Activated CD4-positive, alpha-beta T cell treated with anti-CD3 and anti-CD28 coated beads for 1 hour (primary cell): ENCODE measurements around the gene RFWD3.

Experiments
- DNase-seq: peaks from one replicate; pipeline ENCODE4 v3.0.0-alpha.2; 2020

Gene RFWD3

DNA sequence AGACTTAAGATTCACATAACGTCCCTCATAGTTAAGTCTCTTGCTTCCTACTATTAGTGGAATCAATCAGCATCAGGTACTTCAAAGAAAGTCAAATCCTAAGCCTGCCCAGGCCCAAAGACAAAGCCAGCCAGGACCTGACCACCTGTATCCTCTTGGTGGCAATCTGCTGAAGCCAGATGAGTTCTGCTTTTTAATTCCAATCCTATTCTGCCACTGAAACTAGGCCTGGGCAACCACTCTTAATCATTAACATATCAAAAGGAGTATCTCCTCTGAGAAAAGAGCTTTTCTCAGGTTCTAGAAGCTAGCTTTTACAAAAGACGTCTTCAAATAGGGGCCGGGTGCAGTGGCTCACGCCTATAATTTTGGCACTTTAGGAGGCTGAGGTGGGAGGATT lies 44.7 kb downstream of the RFWD3 start:
- no peak for DNase-seq

DNA sequence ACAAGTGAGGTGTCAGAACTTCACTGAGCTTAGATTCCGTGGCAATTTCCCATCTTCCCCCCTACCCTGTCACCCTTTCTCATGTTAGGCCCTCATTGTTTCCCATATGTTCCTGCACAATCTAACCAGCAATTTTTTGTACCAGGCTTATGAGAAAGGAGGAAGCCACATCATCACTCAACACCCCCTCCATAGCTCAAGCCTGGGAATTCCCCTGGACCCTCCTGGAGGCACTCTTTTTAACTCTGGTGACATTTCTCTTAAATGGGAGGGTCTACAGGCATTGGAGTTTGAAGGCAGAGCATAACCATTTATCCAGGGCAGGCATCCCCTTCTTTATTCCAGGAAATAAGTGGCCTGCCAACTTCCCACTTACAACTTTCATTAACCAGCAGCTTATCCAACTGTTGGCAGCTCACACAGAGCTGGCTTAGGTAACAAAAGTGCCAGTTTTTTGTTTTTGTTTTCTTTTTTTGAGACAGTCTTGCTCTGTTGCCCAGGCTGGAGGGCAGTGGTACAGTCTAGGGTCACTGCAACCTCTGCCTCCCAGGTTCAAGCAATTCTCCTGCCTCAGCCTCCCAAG lies 49.4 kb downstream of the RFWD3 start:
- no peak for DNase-seq

- DNase-seq = no peak
These were observed 55.0 kb downstream of the RFWD3 start for GRCh38 chr16:74611721-74612120.

DNA sequence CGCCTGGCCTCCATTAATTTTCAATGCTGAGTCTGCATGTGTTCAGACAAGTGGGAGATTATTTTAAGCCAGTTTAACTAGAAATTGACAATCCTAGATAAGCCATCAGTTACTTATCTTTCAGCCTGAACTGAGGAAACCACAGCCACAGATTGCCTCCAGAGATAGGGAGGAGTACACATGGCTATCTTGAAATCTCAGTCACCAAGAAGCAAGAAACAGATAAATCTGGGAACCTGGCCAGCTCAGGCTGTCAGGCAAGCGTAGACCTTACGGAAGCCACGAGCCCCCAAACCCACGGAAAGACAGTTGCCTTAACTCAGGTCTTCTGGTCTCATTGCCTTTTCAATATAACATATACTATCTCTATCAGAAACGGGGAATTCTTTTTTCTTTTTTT lies 57.7 kb downstream of the RFWD3 start:
- DNase-seq = peak; percentile 22

DNA sequence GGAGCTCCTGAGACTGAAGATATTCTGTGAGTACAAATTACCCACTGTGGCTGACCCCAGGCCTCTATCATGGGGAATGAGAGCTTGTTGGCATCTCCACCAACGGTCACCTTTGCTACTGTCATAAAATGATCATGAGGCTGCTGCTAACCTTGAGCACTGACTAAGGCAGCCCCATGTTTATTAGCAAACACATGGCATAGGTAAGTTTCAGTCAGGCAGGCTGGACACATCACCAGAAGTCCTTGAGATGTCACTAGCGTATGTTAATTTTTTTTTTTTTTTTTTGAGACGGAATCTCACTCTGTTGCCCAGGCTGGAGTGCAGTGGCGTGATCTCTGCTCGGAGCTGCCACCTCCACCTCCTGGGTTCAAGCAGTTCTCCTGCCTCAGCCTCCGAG lies 58.3 kb downstream of the RFWD3 start:
- no peak for DNase-seq

DNA sequence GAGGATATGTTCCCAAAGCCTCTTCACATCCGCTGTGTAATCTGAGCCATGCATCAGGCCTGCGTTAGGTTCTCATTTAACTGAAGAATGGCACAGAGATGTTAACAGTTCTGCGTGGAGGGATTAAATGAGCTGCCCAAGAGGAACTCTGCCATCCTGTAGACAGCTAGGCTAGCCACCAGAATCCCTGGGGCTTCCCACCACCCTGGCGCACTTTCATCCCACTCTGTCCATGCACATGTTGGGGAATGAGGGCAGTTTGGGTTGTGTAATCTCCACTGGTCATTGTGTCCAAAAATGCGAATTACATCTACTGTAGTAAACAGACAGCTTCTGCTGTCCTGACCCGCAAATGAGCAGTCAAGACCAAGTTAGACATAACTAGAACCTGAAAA lies 58.7 kb downstream of the RFWD3 start:
- DNase-seq = no peak

DNA sequence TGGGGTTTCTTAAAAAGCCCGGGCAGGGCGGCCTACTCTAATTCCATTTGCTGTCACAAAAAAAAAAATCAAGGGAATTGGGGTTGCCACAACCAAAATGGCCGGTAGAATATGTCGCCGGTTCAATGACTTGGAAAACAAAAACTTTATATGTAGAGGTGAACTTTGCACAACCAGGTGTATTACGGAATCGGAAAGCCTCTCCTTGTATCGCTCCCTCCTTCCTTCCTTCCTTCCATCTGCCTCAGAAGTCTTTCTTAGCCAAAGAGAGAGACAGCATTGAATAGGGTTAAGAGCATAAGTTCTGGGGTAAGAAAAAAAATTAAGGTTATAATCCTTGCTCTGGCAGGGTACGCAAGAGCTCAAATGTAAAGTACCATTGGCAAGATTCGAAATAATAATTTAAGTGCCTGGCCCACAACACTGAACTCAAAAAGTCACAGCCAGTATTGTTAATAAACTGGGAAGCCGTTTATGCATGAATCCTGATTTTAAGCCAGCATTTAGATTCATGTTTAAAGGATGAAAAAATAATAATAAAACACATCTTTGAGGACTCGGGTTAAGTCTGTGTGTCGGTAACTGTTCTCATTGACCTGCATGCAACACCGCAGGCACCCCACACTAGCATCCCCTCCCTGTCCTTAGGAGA lies 59.2 kb downstream of the RFWD3 start:
- DNase-seq = no peak

- peak; percentile 84 for DNase-seq
These were observed 60.0 kb downstream of the RFWD3 start, which contains the start of gene GLG1 for GRCh38 chr16:74606521-74607309. Gene GLG1, minus strand, starts transcription at chr16:74607114. Its CDS starts 20 bp downstream, at chr16:74607094.

DNA sequence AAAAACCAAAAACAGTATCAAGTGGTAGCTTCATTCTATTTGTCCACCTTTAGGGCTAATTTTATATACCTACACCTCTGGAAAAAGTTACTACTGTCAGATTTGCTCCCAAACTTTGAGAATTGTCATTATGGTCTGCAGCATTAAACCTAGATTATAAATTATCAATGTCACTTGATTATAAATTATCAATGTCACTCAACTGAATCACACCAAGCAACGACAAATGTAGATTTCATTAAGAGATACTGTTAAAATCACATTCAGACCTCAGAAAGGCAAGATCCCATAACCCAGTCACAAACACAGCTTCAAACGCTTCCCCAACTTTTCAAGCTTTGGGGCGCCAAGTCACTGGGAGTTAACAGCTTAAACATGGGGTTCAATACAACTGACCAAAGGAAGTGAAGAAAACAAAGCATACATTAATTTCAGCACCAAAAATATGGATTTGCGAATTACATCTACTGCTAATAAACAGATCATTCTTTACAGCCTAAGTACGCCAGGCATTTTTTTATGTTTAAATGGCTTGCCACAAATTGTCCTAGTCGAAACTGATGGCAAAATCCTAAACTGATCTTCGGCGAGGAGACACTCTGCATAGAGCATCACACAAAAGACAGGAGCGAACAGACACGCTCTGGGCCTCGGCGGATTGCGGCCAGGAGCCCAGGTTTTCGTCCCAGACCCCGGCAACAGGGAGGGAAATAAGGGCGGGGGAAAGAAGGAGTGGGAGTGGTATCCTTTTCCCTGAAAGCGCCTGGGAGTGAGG lies 60.7 kb downstream of the RFWD3 start:
- no peak for DNase-seq

DNA sequence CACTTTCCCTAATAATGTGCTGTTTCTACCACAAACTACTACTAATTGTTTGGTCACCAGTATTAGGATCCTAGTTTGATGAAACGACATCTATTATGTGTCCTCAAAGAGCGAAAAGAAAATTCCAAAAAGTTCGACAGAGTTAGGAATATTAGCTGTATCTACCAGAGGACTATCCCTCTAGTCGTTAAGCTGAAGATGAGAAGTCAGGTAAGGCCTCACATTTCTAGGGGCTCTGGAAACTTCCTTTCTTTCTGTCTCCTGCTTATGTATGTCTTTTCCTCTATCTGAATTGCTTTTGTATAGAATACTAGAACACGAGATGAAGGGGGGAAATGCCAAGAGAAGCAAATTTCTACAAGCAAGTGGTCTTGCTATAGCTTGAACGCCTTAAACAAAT lies 61.3 kb downstream of the RFWD3 start:
- DNase-seq = no peak

DNA sequence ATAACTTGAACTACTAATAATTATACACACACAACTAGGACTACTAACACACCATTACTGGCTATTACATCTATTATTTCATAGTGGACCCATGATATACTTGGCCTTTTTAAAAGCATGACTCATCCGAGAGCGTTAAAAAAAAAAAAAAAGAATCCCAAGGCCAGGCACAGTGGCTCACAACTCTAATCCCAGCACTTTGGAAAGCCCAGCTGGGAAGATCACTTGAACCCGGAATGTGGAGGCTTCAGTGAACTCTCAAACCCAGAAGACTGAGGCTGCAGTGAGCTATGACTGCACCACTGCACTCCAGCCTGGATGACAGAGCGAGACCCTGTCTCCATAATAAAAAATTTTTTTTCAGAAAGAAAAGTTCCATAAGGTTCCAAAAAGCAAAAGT lies 62.8 kb downstream of the RFWD3 start:
- no peak for DNase-seq

GRCh38 chr16:74601126-74601871 lies 65.4 kb downstream of the RFWD3 start:
- peak; percentile 51 for DNase-seq

DNA sequence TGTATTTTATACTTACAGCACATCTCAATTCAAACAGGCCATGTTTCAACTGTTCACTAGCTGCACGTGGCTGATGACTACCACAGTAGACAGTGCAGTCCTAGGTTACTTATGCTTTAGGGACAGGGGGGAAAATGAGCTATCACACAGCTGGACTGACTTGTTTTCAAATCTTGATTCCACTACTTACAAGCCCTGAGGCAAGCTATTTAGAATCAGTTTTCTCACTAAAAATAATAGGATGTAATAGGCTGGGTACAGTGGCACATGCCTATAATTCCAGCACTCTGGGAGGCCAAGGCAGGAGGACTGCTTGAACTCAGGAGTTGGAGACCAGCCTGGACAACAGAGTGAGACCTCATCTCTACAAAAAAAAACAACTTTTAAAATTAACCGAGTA lies 70.1 kb downstream of the RFWD3 start:
- DNase-seq = no peak

DNA sequence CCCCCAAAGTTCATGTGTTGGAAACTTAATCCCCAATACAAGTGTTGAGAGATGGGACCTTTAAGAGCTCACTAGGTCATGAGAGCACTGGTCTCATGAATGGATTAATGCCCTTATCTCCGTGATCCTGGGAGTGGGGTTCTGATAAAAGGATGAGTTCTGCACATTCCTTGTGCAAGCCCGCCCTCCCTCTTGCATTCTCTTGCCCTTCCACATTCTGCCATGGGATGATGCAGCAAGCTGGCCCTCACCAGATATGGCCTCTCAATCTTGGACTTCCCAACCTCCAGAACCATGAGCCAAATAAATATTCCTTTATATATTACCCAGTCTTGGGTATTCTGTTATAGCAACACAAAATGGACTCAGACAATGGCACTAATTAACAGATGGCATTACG lies 73.8 kb downstream of the RFWD3 start:
- no peak for DNase-seq

DNA sequence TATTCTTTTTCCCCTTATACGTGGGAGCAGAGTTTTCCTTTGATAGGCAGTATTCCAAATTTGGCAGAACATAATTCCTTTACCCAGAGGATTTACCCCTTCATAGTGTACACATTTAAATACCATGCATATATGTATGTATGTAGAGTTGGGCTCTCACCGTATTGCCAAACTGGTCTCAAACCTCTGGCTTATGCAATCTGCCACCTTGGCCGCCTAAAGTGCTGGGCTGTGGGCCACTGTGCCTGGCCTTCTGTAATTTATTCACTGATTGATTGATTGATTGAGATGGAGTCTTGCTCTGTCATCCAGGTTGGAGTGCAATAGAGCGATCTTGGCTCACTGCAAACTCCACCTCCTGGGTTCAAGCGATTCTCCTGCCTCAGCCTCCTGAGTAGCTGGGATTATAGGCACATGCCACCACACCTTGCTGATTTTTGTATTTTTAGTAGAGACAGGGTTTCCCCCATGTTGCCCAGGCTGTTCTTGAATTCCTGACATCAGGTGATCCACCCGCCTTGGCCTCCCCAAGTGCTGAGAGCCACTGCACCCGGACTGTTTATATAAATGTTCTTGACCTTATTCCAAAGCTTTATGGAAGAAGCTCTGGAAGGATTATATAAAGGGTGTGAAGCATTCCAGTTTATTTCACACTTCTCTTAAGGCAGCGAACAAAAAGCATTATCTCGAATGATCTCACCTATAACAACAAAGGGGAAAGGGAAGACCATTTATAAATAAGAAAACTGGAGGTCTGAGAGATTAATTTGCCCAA lies 74.6 kb downstream of the RFWD3 start:
- DNase-seq = no peak

DNA sequence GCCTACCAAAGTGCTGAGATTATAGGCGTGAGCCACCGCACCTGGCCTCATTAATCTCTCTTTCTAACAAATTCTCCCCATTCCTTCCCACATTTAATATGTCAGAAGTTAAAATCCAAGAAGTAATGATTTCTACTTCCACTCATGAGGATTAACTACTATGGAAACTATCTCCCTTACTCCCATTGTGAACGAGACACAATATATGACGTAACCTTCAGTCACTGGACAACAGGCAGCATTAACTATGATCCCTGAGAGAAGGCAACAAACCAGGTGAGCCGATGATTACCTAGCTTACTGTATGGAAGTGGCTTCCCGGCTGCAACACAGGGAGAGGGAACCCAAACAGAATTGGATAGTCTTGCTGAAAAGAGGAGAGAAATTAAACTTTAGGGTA lies 79.7 kb downstream of the RFWD3 start:
- DNase-seq = no peak

- no peak for DNase-seq
These were observed 80.7 kb downstream of the RFWD3 start for GRCh38 chr16:74585846-74586443.

DNA sequence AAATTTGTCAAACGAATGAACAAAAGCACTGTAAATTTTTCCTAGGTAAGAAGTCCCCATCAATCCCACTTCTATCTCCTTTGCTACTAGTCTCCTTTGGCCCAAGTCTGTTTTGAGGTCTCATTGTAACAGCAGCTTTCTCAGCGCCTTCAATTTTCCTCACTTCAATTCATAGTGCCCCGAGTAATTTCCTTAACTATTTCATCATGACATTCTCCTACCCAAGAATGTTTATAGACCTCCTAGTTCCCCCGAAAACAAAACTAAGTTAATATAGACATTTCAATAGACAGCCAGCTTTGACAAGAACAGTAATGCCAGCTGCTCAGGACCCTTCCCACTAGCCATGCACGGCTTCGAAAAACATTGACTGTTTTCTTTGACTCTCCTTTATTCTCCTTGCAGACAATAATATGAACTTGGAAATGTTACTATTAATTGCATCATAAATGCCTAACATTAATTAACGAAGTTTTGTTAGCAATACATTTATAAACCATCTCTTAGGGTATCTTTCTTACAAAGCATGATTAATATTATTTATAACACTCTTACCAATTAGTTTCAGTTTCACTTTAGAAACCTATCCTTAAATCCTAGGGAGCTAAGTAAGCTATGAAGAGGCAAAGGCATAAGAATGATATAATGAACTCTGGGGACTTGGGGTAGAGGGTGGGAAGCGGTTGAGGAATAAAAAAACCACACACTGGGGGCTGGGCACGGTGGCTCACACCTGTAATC lies 82.6 kb downstream of the RFWD3 start:
- DNase-seq = no peak

GRCh38 chr16:74582970-74583369 lies 83.7 kb downstream of the RFWD3 start:
- DNase-seq = no peak

- no peak for DNase-seq
These were observed 85.8 kb downstream of the RFWD3 start for GRCh38 chr16:74580833-74581232.

GRCh38 chr16:74578838-74579237 lies 87.8 kb downstream of the RFWD3 start:
- DNase-seq = no peak
